Retinal pigment epithelial cell (primary cell): ENCODE results near the gene SLC38A6.

Source experiments
- DNase-seq: peaks from one replicate; pipeline ENCODE4 v3.0.0-alpha.2; 2010; ENCODE audit warnings: low read depth
- H3K4me3 ChIP-seq: 2 replicates; pipeline ENCODE4 v1.5.1; 2011; ENCODE audit warnings: mild to moderate bottlenecking, low read length, control low read depth, moderate library complexity
- TF ChIP-seq, protein P1 (sequence below): conservative IDR thresholded peaks from 2 replicates; pipeline ENCODE4 v1.5.1; 2011; ENCODE audit warnings: low read depth, low read length, control low read depth, inconsistent platforms

The SLC38A6 gene

DNA sequence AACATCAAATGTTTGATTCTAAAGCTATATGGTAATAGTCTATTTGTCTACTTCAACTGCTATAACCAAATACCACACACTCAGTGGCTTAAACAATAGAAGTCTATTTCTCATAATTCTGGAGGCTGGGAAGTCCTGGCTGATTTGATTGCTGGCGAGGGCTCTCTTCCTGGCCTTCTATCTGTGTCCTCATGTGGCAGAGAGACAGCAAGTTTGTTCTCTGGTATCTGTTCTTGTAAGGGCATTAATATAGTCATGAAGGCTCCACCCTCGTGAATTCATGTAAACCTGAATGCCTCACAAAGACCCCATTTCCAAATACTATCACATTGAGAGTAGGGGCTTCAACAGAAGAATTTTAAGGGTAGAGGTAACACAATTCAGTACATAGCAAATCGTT, 34.3 kb upstream of the SLC38A6 start:
- H3K4me3 ChIP-seq, result no peak overlapping the region
- DNase-seq, result no peak
- TF ChIP-seq, protein P1, sequence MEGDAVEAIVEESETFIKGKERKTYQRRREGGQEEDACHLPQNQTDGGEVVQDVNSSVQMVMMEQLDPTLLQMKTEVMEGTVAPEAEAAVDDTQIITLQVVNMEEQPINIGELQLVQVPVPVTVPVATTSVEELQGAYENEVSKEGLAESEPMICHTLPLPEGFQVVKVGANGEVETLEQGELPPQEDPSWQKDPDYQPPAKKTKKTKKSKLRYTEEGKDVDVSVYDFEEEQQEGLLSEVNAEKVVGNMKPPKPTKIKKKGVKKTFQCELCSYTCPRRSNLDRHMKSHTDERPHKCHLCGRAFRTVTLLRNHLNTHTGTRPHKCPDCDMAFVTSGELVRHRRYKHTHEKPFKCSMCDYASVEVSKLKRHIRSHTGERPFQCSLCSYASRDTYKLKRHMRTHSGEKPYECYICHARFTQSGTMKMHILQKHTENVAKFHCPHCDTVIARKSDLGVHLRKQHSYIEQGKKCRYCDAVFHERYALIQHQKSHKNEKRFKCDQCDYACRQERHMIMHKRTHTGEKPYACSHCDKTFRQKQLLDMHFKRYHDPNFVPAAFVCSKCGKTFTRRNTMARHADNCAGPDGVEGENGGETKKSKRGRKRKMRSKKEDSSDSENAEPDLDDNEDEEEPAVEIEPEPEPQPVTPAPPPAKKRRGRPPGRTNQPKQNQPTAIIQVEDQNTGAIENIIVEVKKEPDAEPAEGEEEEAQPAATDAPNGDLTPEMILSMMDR, result no peak

DNA sequence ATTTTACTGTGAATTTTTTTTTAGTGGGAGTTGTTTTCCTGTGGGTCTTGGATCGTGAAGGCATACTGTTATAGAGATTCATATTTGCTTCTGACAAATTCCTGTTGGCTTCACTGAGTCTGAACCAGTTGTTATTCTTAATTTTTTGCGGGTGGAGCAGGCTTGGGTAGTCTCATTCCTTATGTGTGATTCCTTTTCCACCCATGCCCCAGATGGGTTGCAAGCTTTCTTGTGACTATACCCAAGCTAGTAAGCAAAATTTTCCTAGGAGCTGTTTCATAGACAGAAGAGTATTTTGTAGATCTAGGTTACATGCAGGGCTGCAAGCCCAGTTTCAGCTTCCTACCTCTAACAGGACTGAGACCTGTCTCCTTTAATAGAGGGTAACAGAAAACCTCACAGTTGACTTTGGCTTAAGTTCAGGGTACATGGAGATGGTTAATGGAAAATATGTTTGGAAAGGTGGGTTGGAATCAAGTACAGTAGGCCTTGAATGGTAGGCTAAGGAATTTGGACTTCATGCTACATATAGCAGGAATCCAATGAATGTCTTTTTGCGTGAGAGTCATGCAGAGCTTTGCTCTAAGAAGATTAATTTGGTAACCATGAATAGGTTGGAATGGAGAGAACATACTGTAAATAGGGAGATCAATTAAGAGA, 29.1 kb upstream of the SLC38A6 start:
- TF ChIP-seq, protein P1, result no peak
- H3K4me3 ChIP-seq, result no peak overlapping the region
- no peak for DNase-seq

DNA sequence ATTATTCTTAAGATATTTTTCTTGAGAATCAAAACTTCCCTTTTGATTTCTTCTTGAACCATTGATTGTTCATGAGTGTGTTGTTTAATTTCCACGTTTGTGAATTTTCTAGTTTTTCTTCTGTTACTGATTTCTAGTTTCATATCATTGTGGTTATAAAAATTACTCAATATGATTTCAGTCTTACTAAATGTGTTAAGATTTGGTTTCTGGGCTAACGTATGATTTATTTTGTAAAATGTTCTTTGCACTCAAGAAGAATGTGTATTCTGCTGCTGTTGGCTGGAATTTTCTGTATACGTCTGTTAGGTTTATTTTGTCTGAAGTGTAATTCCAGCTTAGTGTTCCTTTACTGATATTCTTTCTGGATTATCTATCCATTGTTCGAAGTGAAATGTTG, 24.8 kb upstream of the SLC38A6 start:
- TF ChIP-seq, protein P1, result no peak
- DNase-seq, result no peak
- H3K4me3 ChIP-seq, result no peak overlapping the region

DNA sequence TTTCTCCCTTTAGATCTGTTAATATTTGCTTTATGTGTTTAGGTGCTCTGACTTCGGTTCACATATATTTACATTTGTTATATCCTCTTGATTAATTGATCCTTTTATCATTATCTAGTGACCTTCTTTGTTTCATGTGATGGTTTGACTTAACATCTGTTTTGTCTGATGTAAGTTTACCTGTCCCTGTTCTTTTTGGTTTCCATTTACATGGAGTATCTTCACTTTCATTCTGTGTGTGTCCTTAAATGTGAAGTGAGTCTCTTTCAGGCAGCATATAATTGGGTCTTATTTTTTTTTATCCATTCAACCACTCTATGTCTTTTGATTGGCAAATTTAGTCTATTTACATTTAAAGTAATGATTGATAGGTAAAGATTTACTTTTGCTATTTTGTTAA, 24.4 kb upstream of the SLC38A6 start:
- no peak for DNase-seq
- H3K4me3 ChIP-seq, result no peak overlapping the region
- TF ChIP-seq, protein P1, result no peak

DNA sequence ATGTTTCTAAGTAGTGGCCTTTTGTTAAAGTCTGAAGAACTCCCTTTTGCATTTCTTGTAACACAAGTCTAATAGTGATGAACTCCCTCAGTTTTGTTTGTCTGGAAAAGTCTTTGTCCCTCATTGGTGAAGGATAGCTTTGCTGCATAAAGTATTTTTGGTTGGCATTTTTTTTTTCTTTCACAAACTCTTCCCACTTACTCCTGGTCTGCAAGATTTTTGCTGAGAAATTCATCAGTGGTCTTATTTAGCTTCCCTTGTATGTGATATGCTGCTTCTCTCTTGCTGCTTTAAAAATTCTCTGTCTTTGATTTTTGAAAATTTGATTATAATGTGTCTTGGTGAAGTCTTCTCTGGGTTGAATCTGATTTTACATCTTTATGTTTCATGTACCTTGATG, 22.9 kb upstream of the SLC38A6 start:
- DNase-seq, result no peak
- H3K4me3 ChIP-seq, result no peak overlapping the region
- TF ChIP-seq, protein P1, result no peak

DNA sequence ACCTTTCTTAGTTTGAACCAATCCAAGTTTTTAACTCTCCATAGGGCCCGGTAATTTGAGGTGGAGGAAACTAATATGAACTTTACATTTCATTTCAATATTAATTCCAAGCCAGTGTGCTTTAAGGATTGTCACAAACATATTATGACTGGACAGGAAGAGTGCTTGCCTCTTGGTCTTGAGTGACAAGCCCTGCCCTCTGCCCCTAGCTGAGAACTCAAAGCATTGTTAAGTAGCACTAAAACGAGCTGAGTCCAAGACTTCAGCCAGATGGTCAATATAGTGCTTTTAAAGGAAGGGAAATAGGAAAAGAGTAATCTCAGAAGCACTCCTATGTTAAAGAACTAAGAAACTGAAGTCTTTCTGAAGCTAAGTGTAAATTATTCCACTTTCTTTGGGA, 17.3 kb upstream of the SLC38A6 start:
- TF ChIP-seq, protein P1, result no peak
- DNase-seq, result no peak
- no peak overlapping the region for H3K4me3 ChIP-seq

DNA sequence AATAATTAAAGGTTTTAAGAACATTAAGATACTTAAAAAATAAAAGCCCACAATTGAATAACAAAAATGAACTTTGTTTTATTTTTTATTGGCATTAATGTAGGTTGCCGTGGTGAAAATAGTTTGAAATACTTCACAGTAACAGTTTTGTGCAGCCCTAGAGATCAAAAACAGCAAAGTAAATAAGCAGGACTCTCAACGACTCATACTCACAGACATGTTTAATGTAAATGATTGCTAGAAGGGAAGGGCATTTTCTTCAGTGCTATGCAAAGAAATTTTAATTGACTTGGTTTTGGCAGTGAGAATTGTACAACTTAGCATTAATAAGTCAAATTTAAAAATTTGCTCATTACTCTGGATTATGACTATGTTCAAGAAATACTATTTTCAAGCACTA, 16.1 kb upstream of the SLC38A6 start:
- H3K4me3 ChIP-seq, result no peak overlapping the region
- DNase-seq, result no peak
- TF ChIP-seq, protein P1, result no peak
